Measurements from ENCODE around the gene TCERG1L. TPM values are rescaled to one million over a fixed set of nuclear protein-coding genes. Genes with fewer than 3 reads are reported as not detected.

TCERG1L gene
- polyA plus RNA-seq, 3 donors: not detected

- Histone ChIP-seq H4K20me1 (ENCODE audit: insufficient read depth, low read length) (no peaks in the 10 kb centered on the region), H3K4me1 (ENCODE audit: control insufficient read depth in 1 of 2, insufficient read depth in 2 of 2, low read length in 2 of 2) (no peaks in the 10 kb centered on the region), H3K36me3 (replicated peaks in 1 of 2; ENCODE audit: control insufficient read depth in 1 of 2, insufficient read depth in 2 of 2, low read length in 2 of 2) (no peaks in the 10 kb centered on the region), H2AFZ (ENCODE audit: insufficient read depth, low read depth, low read length, poor library complexity, severe bottlenecking) (no peak overlapping the region), H3K9me3 (replicated peaks in 1 of 2; ENCODE audit: control insufficient read depth in 1 of 2, insufficient read depth in 1 of 2, low read length in 2 of 2) (no peaks in the 10 kb centered on the region), H3K4me2 (replicated peaks; ENCODE audit: extremely low read depth, low read length, poor library complexity, severe bottlenecking) (no peak overlapping the region), H3K27me3 (ENCODE audit: control insufficient read depth in 2 of 2, insufficient read depth in 2 of 2, low read length in 2 of 2) (no peaks in the 10 kb centered on the region), H3K4me3 (replicated peaks in 1 of 3; ENCODE audit: low read depth in 2 of 3, low read length in 3 of 3) (no peak overlapping the region), H3K27ac (ENCODE audit: low read depth in 1 of 2, low read length in 2 of 2) (no peak overlapping the region), H3K9ac (ENCODE audit: insufficient read depth, low read length, poor library complexity, severe bottlenecking) (no peak overlapping the region), H3K79me2 (ENCODE audit: insufficient read depth, low read length) (no peaks in the 10 kb centered on the region)
- peak overlapping the region in 1 of 7 donors; percentile 0 for H3K27ac Mint-ChIP-seq
- intact Hi-C loops (cut with micrococcal nuclease): no loop called here
- no peaks in the 10 kb centered on the region for H3K4me1 Mint-ChIP-seq
- DNase-seq: no peak
- peaks cover 0 to 6% (median 0%) of the 10 kb centered on the region in 7 donors for H3K9me3 Mint-ChIP-seq
- peaks cover 0 to 11% (median 0%) of the 10 kb centered on the region in 3 donors for H3K27me3 Mint-ChIP-seq (ENCODE audit: low read depth in 3 of 3)
- no peak for TF ChIP-seq CTCF (IDR thresholded peaks at IDR 0.05)
- H3K36me3 Mint-ChIP-seq: no peaks in the 10 kb centered on the region
- H3K4me3 Mint-ChIP-seq: no peak overlapping the region
- WGBS (ENCODE audit: insufficient coverage): 89% methylated on average over 4 of the region's 4 CpGs
Measured at GRCh38 chr10:131223422-131223821, 88.1 kb downstream of the TCERG1L start.

- Histone ChIP-seq H3K4me3 (replicated peaks in 1 of 3; ENCODE audit: low read depth in 2 of 3, low read length in 3 of 3) (no peak overlapping the region), H3K9ac (ENCODE audit: insufficient read depth, low read length, poor library complexity, severe bottlenecking) (no peak overlapping the region), H4K20me1 (ENCODE audit: insufficient read depth, low read length) (no peaks in the 10 kb centered on the region), H3K79me2 (ENCODE audit: insufficient read depth, low read length) (no peaks in the 10 kb centered on the region), H3K4me1 (ENCODE audit: control insufficient read depth in 1 of 2, insufficient read depth in 2 of 2, low read length in 2 of 2) (no peaks in the 10 kb centered on the region), H3K27ac (ENCODE audit: low read depth in 1 of 2, low read length in 2 of 2) (no peak overlapping the region), H3K4me2 (replicated peaks; ENCODE audit: extremely low read depth, low read length, poor library complexity, severe bottlenecking) (no peak overlapping the region), H3K36me3 (replicated peaks in 1 of 2; ENCODE audit: control insufficient read depth in 1 of 2, insufficient read depth in 2 of 2, low read length in 2 of 2) (no peaks in the 10 kb centered on the region), H2AFZ (ENCODE audit: insufficient read depth, low read depth, low read length, poor library complexity, severe bottlenecking) (no peak overlapping the region), H3K27me3 (ENCODE audit: control insufficient read depth in 2 of 2, insufficient read depth in 2 of 2, low read length in 2 of 2) (no peaks in the 10 kb centered on the region), H3K9me3 (replicated peaks in 1 of 2; ENCODE audit: control insufficient read depth in 1 of 2, insufficient read depth in 1 of 2, low read length in 2 of 2) (no peaks in the 10 kb centered on the region)
- DNase-seq: no peak
- Mint-ChIP-seq H3K4me3 (no peak overlapping the region), H3K4me1 (no peaks in the 10 kb centered on the region), H3K27ac (no peak overlapping the region), H3K9me3 (peaks cover 0 to 6% (median 0%) of the 10 kb centered on the region in 7 donors), H3K27me3 (ENCODE audit: low read depth in 3 of 3) (peaks cover 0 to 11% (median 0%) of the 10 kb centered on the region in 3 donors), H3K36me3 (no peaks in the 10 kb centered on the region)
- WGBS (ENCODE audit: insufficient coverage): 97% methylated on average over 16 of the region's 16 CpGs
- TF ChIP-seq CTCF (IDR thresholded peaks at IDR 0.05): no peak
- intact Hi-C loops (cut with micrococcal nuclease): no loop called here
Measured at GRCh38 chr10:131222986-131223385, 88.5 kb downstream of the TCERG1L start.
